ENCODE data around the gene VCAM1.
"Not testable (repeated sequence)": the region's sequence is repeated elsewhere in the genome, so short reads cannot be mapped to it uniquely, and the experiment has no call there.

Gene VCAM1

GRCh38 chr1:100775483-100775882 is 55.9 kb downstream of the VCAM1 start:
- Mint-ChIP-seq H3K9me3 (no peaks in the 10 kb centered on the region), H3K27me3 (ENCODE audit: low read depth) (peaks cover 2% of the 10 kb centered on the region), H3K4me3 (no peak overlapping the region), H3K4me1 (ENCODE audit: low read depth) (peaks cover 2% of the 10 kb centered on the region), H3K36me3 (ENCODE audit: low read depth) (no peaks in the 10 kb centered on the region), H3K27ac (no peak overlapping the region)
- DNase-seq (ENCODE audit: low spot score) = no peak

- H3K36me3 Mint-ChIP-seq (ENCODE audit: low read depth) = no peaks in the 10 kb centered on the region
- H3K4me3 Mint-ChIP-seq = no peak overlapping the region
- H3K4me1 Mint-ChIP-seq (ENCODE audit: low read depth) = peaks cover 2% of the 10 kb centered on the region
- DNase-seq (ENCODE audit: low spot score) = no peak
- peaks cover 4% of the 10 kb centered on the region for H3K9me3 Mint-ChIP-seq
- peaks cover 4% of the 10 kb centered on the region for H3K27me3 Mint-ChIP-seq (ENCODE audit: low read depth)
- no peak overlapping the region for H3K27ac Mint-ChIP-seq
Measured at GRCh38 chr1:100778748-100779147, 59.2 kb downstream of the VCAM1 start.

GRCh38 chr1:100780814-100781213 is 61.3 kb downstream of the VCAM1 start:
- no peak for DNase-seq (ENCODE audit: low spot score)
- Mint-ChIP-seq H3K4me3 (no peak overlapping the region), H3K27ac (no peak overlapping the region), H3K9me3 (peaks cover 4% of the 10 kb centered on the region), H3K27me3 (ENCODE audit: low read depth) (peaks cover 8% of the 10 kb centered on the region), H3K36me3 (ENCODE audit: low read depth) (no peaks in the 10 kb centered on the region), H3K4me1 (ENCODE audit: low read depth) (no peaks in the 10 kb centered on the region)

- H3K9me3 Mint-ChIP-seq; DNase-seq (ENCODE audit: low spot score); H3K36me3 Mint-ChIP-seq (ENCODE audit: low read depth); H3K27me3 Mint-ChIP-seq (ENCODE audit: low read depth); H3K4me1 Mint-ChIP-seq (ENCODE audit: low read depth); H3K4me3 Mint-ChIP-seq; H3K27ac Mint-ChIP-seq: not testable (repeated sequence)
Measured at GRCh38 chr1:100781728-100782127, 62.2 kb downstream of the VCAM1 start.

- peaks cover 4% of the 10 kb centered on the region for H3K9me3 Mint-ChIP-seq
- DNase-seq (ENCODE audit: low spot score) = no peak
- no peaks in the 10 kb centered on the region for H3K4me1 Mint-ChIP-seq (ENCODE audit: low read depth)
- no peaks in the 10 kb centered on the region for H3K36me3 Mint-ChIP-seq (ENCODE audit: low read depth)
- peaks cover 10% of the 10 kb centered on the region for H3K27me3 Mint-ChIP-seq (ENCODE audit: low read depth)
- H3K4me3 Mint-ChIP-seq = no peak overlapping the region
- no peak overlapping the region for H3K27ac Mint-ChIP-seq
Measured at GRCh38 chr1:100782473-100783039, 63.0 kb downstream of the VCAM1 start.

GRCh38 chr1:100785470-100786052 is 66.0 kb downstream of the VCAM1 start:
- no peaks in the 10 kb centered on the region for H3K36me3 Mint-ChIP-seq (ENCODE audit: low read depth)
- no peak overlapping the region for H3K4me3 Mint-ChIP-seq
- no peak for DNase-seq (ENCODE audit: low spot score)
- peaks cover 4% of the 10 kb centered on the region for H3K9me3 Mint-ChIP-seq
- H3K4me1 Mint-ChIP-seq (ENCODE audit: low read depth) = no peaks in the 10 kb centered on the region
- no peak overlapping the region for H3K27ac Mint-ChIP-seq
- peaks cover 16% of the 10 kb centered on the region for H3K27me3 Mint-ChIP-seq (ENCODE audit: low read depth)

GRCh38 chr1:100786870-100787269 is 67.3 kb downstream of the VCAM1 start:
- no peak for DNase-seq (ENCODE audit: low spot score)
- peaks cover 16% of the 10 kb centered on the region for H3K27me3 Mint-ChIP-seq (ENCODE audit: low read depth)
- no peak overlapping the region for H3K27ac Mint-ChIP-seq
- H3K36me3 Mint-ChIP-seq (ENCODE audit: low read depth) = no peaks in the 10 kb centered on the region
- H3K4me3 Mint-ChIP-seq = no peak overlapping the region
- peaks cover 3% of the 10 kb centered on the region for H3K9me3 Mint-ChIP-seq
- no peaks in the 10 kb centered on the region for H3K4me1 Mint-ChIP-seq (ENCODE audit: low read depth)

All from T-helper 2 cell treated with Interferon-gamma antibody and Interleukin-4, amounts not matched to agents 5 μg/mL and 100 μg/mL, for 36 hours (primary cell).